ENCODE measurements around the gene ATXN1. TPM values are rescaled to one million over a fixed set of nuclear protein-coding genes. Genes with fewer than 3 reads are reported as not detected.

The ATXN1 gene
- total and polyA plus RNA-seq, 2 experiments from 2014 or later, result 4.8 to 9.1 TPM

GRCh38 chr6:16753341-16753740, 7.9 kb downstream of the ATXN1 start:
- peaks cover 30% of the 10 kb centered on the region for H3K4me1 Mint-ChIP-seq
- no peak for ATAC-seq
- H3K4me3 ChIP-seq, result no peak overlapping the region
- H3K9me2 ChIP-seq (ENCODE audit: insufficient read depth), result no peaks in the 10 kb centered on the region
- H3K36me3 ChIP-seq (ENCODE audit: insufficient read depth), result no peaks in the 10 kb centered on the region
- TF ChIP-seq ZNF114 (CRISPR knock-in tag; IDR thresholded peaks at IDR 0.05) (no peak), EZH2phosphoT487 (IDR thresholded peaks at IDR 0.05; ENCODE audit: unreplicated experiment) (no peak), CREB1 (CRISPR knock-in tag; IDR thresholded peaks at IDR 0.05; ENCODE audit: low read depth) (no peak), NANOG (IDR thresholded peaks at IDR 0.05; ENCODE audit: borderline replicate concordance) (no peak), STAT1 (IDR thresholded peaks at IDR 0.05; ENCODE audit: unreplicated experiment) (no peak), JUNB (IDR thresholded peaks at IDR 0.05; ENCODE audit: unreplicated experiment) (no peak), ZNF331 (CRISPR knock-in tag; IDR thresholded peaks at IDR 0.05; ENCODE audit: low read depth) (no peak), POLR2AphosphoS5 (IDR thresholded peaks at IDR 0.05; ENCODE audit: low read depth) (no peak), EZH2 (IDR thresholded peaks at IDR 0.05; ENCODE audit: low read depth, unreplicated experiment) (no peak), REST (IDR thresholded peaks at IDR 0.05; ENCODE audit: unreplicated experiment) (no peak), ETS1 (IDR thresholded peaks at IDR 0.05) (no peak), CTCF (conservative IDR thresholded peaks at IDR 0.05; ENCODE audit: low read depth in 2 of 2) (no peak)
- no peaks in the 10 kb centered on the region for H3F3A ChIP-seq (replicated peaks; ENCODE audit: low read depth)
- H3K9me3 Mint-ChIP-seq, result no peaks in the 10 kb centered on the region
- H3K27me3 ChIP-seq (ENCODE audit: insufficient read depth), result no peaks in the 10 kb centered on the region
- H3K36me3 Mint-ChIP-seq (ENCODE audit: low read depth), result no peaks in the 10 kb centered on the region
- H3K79me2 ChIP-seq (replicated peaks; ENCODE audit: insufficient read depth), result 0 out of 2 replicates have a peak, but pooled peaks cover 4% of the 10 kb centered on the region
- peaks cover 6% of the 10 kb centered on the region; the same call in 1 of the 2 replicates for H3K4me1 ChIP-seq (ENCODE audit: insufficient read depth)
- H3K27me3 Mint-ChIP-seq (ENCODE audit: insufficient read depth, low read depth, poor library complexity), result peaks cover 4% of the 10 kb centered on the region
- no peak overlapping the region for H3K4me2 ChIP-seq
- no peak for DNase-seq (ENCODE audit: low spot score)
- no peak overlapping the region for H3K27ac ChIP-seq (ENCODE audit: low read depth)
- H3K27ac Mint-ChIP-seq, result no peak overlapping the region
- no peak overlapping the region for H2AFZ ChIP-seq
- H3K4me3 Mint-ChIP-seq, result no peak overlapping the region
- H4K20me1 ChIP-seq (replicated peaks; ENCODE audit: insufficient read depth), result no peaks in the 10 kb centered on the region

Measured in GM23338 (cell line).